DMS153 treated with DMSO at 0.1 percent for 48 hours (cell line): ENCODE measurements around the gene MAN2A1.

ENCODE experiments used
- DNase-seq: peaks from one replicate; lab custom pipeline; 2025; ENCODE audit not compliant: unreplicated experiment; lab: John Stamatoyannopoulos, UW

The MAN2A1 gene

DNA sequence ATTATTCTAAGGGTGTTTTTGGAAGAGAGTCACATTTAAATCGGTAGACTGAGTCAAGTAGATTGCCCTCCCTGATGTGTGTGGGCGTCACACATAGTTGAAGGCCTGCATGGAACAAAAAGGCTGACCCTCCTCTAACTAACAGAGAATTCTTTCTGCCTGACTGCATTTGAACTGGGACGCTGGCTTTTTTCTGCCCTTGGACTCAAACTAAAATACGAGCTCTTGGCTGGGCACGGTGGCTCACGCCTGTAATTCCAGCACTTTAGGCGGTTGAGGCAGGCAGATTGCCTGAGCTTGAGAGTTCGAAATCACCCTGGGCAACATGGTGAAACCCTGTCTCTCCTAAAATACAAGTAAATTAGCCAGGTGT, 209.4 kb downstream of the MAN2A1 start:
- DNase-seq, result no peak

GRCh38 chr5:109900461-109900860, 210.7 kb downstream of the MAN2A1 start:
- DNase-seq, result no peak

DNA sequence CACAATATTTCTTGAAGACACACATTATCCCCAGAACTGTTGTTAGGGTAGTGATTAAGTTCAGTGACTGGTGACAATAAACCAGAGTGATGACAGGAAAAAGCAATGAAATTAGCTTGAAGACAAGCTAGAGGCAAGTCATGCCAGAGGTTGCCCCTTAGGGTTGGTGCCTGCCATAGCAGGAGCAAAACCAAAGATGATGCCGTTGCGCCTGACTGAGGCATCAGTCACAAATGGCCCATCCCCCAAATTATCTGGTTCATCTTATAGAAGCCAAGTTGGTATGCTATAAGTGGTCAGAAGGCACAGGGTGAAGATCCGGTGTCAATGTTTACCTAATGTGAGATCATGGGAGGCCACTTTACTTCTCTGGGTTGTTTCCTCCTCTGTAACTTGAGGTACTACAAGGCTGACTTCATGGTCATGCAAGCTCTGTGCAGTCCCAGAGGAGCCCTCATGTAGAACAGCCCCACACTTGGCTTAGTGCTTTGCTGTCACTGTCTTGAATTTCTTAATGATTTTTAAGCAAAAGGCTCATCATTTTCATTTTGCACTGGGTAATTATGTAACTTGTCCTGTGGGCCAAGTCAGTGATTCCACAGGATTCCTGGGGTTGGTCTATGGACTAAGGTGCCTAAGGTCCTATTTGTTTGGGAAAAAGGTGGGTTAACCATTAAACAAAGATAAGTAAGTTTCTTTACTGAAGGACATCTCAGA, 211.3 kb downstream of the MAN2A1 start:
- DNase-seq, result no peak

- DNase-seq, result no peak
These were observed 211.9 kb downstream of the MAN2A1 start for GRCh38 chr5:109901628-109901981.

GRCh38 chr5:109903061-109903460, 213.3 kb downstream of the MAN2A1 start:
- DNase-seq, result no peak

GRCh38 chr5:109905906-109906305, 216.2 kb downstream of the MAN2A1 start:
- DNase-seq, result no peak

- no peak for DNase-seq
These were observed 217.5 kb downstream of the MAN2A1 start for GRCh38 chr5:109907189-109907588.

- DNase-seq, result no peak
These were observed 218.0 kb downstream of the MAN2A1 start for GRCh38 chr5:109907731-109908130.

- DNase-seq, result no peak
These were observed 218.6 kb downstream of the MAN2A1 start for GRCh38 chr5:109908366-109908765.

DNA sequence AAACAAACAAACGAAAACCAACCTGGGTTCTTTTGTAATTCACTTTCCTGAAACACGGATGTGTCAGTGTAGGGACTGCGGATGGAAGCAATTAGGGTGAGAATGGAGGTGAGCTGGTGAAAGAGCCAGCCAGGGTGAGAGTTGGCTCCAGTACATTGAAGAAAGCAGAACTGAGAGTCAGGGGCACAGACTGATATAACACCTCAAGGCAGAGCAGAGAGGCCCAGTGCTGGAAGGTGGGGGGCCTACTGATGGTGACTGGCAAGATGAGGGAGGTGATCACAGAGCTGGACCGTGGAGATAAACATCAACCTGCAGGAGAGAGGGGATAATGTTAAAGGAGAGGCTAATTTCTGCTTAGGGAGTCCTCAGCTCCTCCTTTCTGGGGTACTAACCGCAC, 221.1 kb downstream of the MAN2A1 start:
- DNase-seq, result no peak

DNA sequence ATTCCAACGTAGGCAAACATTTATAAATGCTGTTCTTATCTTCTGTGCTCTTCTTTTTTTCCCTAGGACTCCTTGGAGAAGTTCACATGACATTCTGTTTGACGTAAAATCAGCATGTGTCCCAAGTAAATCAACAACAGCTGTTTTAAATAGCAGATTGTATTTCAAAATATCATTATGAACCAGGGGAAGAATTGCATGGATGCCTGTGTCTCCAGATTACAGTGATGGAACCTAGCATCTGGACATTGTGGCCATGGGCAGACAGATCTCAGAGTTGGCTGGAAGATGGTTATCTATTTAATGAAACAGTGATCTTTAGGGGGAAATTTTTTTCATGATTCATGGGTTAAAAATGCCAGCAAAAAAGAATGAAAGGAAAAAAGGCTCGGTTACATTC, 222.0 kb downstream of the MAN2A1 start:
- no peak for DNase-seq

- no peak for DNase-seq
These were observed 225.2 kb downstream of the MAN2A1 start for GRCh38 chr5:109914906-109915305.

DNA sequence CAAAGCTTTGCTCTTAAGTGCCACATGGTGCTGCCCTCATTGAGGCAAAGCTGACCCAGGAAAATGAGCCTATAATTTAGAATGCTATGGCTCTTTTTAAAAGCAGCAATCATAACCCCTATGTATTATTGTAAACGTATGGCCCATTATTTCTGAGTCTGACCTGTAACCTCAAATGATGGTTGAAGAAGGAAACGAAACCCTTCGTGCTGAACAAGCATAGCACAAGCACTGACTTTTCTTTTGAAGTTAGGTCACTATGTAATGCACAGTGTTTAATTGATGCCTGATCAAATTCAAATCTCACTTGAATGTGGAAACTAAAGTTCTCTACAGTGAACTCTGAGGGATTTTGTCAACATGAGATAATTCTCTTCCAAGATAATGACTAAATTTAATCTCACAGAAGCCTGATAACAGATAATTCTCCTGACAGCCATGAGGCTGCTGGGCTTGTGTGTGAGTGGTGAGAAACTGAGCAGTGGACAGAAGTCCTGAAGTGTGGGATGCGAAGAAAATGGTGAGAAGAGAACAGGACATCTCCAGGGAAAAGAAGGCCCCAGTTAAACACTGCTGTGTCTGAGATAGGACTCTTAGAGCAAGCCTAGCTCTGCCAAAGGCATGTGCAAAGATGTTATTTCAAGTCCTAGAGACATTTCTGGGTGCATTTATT, 226.9 kb downstream of the MAN2A1 start:
- no peak for DNase-seq
